Breast epithelium (tissue), 3 donors: Measurements from ENCODE around the gene ZNF516.

ENCODE experiments used
- POLR2AphosphoS5 ChIP-seq, 3 donors: sonication (generic); formaldehyde crosslinking; IDR thresholded peaks; one replicate each; pipeline ENCODE4 v1.6.1; 2017; ENCODE audit warnings: antibody characterized with exemption in 3 of 3
- TF ChIP-seq, protein P1 (sequence below), 3 donors: fragments of 450-650 bp; IDR thresholded peaks; one replicate each; pipeline ENCODE4 v1.5.1; 2016 to 2017; ENCODE audit warnings: antibody characterized with exemption in 3 of 3, mild to moderate bottlenecking in 3 of 3, moderate library complexity in 3 of 3

DNA sequence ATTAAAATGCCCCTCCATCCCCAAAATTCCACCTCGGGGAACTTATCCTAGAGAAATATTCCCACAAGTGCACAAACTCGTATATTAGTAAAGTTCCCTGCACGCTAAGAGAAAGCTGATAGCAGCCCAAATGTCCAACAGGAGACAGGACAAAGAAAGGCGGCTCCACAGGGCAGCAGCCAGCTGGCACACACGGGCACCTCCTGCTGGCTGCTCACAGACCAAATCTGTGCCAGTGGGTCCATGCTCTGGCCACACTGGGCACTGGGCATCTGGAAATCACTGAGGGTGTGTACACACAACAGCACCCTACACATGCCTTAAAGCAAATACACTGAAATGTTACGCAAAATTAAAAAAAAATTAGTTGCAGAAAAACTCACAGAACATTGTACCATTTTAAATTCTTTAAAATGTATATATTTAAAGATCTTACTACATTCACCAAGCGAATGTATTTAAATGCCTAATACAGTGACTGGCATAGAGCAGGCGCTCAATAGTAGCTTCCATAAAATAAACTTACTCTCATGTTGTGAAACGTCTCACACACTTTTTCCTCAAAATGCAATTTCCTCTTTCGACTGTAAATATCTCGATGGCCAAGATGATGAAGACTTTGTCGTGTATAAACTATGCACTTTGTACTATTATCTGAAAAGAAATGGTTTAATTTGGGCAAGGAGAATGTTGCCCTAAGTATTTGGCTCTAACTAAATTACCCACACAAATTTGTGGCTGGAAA, 19.4 kb downstream of the ZNF516 start:
- TF ChIP-seq, protein P1, sequence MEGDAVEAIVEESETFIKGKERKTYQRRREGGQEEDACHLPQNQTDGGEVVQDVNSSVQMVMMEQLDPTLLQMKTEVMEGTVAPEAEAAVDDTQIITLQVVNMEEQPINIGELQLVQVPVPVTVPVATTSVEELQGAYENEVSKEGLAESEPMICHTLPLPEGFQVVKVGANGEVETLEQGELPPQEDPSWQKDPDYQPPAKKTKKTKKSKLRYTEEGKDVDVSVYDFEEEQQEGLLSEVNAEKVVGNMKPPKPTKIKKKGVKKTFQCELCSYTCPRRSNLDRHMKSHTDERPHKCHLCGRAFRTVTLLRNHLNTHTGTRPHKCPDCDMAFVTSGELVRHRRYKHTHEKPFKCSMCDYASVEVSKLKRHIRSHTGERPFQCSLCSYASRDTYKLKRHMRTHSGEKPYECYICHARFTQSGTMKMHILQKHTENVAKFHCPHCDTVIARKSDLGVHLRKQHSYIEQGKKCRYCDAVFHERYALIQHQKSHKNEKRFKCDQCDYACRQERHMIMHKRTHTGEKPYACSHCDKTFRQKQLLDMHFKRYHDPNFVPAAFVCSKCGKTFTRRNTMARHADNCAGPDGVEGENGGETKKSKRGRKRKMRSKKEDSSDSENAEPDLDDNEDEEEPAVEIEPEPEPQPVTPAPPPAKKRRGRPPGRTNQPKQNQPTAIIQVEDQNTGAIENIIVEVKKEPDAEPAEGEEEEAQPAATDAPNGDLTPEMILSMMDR (IDR thresholded peaks at IDR 0.05), result peak in 1 of 3 donors; percentile 17
- TF ChIP-seq POLR2AphosphoS5 (IDR thresholded peaks at IDR 0.05), result no peak
